NCI-H2227 treated with DMSO at 0.1 percent for 48 hours (cell line): ENCODE data around the gene ABHD10.

Experiments used
- DNase-seq: peaks from one replicate; lab custom pipeline; 2025; lab: John Stamatoyannopoulos, UW

ABHD10 gene

GRCh38 chr3:111965484-111965883 is 13.3 kb upstream of the ABHD10 start:
- no peak for DNase-seq

DNA sequence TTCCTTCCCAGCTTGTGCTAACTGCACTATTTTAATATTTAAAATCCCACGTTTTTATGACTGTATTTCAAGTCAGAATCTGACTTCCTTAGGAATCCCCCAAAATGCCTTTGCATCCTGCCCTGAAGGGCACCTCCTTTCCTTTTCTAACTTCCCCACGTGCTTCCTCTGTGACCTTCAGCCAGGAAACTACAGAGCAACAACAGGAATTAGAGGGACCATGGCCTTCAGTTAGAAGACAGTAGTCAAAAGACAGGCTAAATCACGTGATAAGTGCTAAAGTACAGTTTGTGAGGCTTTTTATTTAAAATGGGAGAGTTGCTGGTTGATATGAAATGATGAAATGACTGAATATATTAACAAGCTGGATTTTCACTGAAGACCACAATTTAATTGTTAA is 11.8 kb upstream of the ABHD10 start:
- no peak for DNase-seq

DNA sequence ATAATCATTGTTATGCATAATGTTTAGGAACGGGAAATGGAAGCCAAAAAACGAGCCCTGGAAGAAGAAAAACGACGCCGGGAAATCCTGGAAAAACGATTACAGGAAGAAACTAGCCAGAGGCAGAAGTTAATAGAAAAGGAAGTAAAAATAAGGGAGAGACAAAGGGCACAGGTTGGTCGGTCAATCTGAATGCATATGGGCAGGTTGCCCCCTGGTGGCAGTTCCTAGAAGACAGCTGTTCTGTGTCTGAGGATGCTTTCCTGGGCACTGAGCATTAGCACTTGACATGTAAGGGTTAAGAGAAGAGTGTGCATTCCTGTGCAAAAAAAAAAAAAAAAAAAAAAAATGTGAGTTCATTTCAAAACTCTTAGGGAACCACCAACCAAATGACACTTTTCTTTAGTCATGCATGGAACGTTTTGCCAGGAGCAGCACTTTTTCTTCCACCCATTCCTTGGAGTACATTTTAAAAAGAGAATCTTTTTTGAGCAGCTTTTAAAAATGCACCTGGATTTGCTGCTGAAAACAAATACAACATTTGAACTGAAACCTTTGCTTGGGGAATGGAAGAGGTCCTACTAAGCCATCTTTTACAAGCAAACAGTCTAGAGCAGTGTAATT is 11.1 kb upstream of the ABHD10 start:
- DNase-seq: peak; percentile 38

GRCh38 chr3:111968319-111969054 is 10.3 kb upstream of the ABHD10 start:
- DNase-seq: no peak

DNA sequence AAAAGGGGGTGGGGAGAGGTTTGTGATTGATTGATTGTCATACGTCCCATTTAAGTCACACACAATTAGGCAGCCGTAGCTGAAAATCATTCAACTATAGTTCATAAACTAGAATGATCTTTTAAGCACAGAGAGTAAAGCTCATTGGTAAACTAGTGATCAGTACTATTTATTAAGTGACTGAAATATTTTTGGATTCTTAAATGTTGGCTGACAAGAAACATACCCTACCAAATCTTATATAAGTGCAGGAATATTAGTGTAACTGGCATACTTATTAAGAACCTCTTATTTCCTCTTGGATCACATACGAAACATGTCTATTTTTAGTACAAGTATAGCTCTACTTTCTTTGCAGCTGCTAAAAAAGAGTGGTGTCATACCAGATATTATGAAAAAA is 8.4 kb upstream of the ABHD10 start:
- no peak for DNase-seq

DNA sequence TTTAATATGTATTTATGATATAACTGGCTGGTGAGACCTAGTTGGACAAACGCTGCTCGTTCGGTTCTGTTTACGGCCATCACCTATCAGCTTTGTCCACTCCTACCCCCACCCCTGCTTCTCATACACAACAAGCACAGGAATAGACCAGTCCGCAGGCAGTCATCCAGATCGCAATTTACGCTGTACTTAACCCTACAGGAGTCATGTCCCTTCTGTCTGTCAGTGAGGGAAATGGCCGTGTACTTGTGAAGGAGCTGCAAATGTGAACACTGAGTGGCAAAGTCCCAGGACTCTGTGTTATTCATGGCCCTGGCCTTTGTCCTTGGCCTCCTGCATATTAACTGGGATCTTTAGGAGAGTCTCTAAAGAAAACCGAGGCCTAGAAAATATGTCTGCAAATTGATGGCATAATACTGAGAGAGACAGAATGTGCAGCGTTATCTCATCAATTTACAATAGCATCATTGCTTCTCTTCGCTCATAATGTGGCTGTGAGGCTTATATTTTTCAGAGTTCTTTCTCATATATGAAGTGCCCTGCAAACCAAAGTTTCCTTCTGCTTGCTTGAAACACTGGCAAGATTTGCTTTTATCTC is 7.2 kb upstream of the ABHD10 start:
- peak; percentile 57 for DNase-seq

GRCh38 chr3:111972891-111973290 is 5.9 kb upstream of the ABHD10 start:
- DNase-seq: no peak

DNA sequence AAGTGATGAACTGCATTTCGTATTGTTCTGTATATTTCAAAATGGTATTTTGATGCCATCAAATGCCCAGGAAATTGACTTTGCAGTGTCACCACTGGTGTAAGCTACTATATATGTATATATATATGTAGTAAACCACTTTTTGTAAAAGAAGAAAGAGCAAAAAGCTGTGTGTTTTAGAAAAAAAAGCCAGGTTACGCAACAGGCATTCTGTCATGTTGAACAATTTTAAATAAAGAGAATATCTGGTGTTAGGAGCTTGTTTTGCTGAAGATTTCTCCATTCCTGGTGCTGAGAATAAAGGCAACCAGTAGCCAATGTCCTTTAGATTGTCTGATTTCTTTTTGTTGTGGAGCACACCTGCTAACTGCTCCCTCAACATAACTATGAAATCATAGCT is 3.7 kb upstream of the ABHD10 start:
- DNase-seq: no peak

GRCh38 chr3:111976254-111976653 is 2.6 kb upstream of the ABHD10 start:
- no peak for DNase-seq

- no peak for DNase-seq
Measured at GRCh38 chr3:111979434-111980038, 710 bp downstream of the ABHD10 start.

DNA sequence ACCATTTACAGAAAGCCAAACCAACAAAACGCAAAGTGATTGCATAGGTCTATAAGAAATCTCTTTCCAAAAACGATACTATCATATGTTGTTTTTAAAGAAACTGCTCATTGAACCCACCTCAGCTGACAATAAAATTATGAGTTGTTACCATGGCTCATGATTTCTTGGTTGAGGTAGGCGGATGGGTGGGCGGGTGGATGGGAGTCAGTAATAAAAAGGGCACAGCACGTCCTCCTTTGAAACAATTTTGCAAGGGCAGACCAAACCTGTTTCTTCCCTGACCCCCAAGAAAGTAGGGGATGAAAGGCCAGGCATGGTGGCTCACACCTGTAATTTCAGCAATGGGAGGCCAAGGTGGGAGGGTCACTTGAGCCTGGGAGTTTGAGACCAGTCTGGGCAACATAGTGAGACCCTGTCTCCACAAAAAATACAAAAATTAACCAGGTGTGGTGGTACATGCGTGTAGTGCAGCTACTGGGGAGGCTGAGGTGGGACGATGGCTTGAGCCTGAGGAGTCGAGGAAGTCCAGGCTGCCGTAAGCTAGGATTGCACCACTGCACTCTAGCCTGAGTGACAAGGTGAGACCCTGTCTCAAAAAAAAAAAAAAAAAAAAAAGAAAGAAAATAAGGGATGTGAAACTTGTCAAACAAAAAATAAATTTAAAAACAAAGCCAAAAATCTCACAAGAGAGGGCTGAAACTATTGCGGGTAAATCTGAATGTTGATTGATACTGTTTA is 2.1 kb downstream of the ABHD10 start:
- no peak for DNase-seq

DNA sequence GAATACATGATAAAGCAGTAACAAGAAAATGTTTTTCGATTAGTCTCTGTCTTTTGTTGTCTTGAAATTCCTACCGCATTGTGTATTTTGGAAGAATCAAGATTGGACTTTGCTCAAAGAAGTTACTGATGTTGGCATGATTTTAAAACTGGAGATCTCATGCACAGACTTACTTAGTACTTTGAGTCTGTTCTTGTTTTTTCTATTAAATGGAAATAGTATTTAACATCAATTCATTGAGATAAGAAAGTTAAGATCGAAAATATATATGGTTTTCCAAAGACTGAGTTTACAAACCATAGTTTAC is 2.6 kb downstream of the ABHD10 start:
- DNase-seq: no peak

DNA sequence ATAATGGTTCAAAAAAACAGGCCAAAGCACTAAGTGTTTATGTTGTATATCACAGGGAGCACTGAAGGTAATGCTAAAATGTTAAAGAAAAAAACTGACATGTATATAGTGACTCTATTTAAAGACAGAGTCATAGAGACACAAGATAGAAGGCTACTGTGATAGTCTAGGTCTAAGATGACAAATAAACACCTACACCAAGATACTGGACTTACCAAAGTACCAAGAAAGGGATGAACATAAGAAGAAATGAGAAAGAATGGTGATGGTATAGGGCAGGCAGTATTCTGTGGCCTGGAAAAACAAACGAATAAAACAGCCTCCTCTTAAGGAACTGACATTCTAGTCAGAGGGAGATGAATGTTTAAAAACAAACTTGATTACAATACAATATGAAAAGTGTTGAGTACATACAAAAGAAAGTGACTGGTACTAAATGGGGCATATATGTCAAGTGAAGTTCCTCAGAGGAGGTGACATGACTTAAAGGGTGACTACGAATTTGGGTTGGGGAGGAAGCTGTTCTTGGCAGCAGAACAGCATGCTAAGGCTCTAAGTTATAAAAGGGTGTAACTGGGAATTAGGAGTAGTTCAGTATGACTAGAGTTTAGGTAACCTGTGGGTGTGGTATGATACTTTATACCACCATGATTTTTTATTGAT is 5.9 kb downstream of the ABHD10 start:
- DNase-seq: no peak

- no peak for DNase-seq
Measured at GRCh38 chr3:111986800-111987199, 8.0 kb downstream of the ABHD10 start.

DNA sequence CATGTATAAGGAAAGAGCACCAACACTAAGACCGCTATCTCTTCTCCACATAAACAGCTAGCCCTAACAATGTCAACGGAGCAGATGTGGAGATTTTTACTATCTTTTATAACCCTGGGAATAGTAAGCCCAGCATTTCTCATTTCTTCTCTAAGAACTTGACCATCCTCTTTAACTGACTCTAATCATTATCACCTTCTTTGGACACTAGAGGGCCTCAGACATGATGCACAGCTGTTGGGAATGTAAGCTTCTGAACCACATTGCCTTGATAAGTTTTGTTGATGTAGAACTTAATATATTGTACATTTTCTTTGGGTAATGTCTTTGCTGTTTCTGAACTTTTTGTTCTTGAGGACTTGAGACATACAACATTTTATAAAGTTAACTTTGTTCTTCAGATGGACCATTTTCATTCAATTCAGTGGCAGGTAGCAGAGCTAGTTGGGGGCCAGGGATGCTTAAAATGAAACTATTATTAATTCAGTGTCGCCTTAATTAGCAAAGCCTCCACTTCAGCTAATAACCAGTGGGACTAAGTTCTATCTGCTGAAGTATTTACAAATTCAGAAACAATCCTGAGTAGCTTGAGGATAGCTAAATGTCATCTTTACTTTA is 10.3 kb downstream of the ABHD10 start:
- peak; percentile 27 for DNase-seq

DNA sequence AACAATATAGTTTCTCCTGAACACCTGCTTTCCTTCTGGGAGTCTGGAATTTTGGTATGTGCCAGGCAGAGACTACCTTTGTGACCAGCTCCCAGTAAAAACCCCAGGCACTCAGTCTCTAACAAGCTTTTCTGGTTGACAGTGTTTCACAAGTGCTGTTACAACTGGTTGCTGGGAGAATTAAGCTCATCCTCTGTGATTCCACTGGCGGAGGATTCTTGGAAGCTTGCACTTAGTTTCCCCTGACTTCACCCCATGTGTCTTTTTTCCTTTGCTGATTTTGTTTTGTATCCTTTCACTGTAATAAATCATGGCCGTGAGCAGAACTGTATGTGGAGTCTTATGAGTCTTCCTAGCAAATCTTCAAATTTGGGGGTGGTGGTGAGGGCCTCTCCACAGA is 14.2 kb downstream of the ABHD10 start:
- no peak for DNase-seq

DNA sequence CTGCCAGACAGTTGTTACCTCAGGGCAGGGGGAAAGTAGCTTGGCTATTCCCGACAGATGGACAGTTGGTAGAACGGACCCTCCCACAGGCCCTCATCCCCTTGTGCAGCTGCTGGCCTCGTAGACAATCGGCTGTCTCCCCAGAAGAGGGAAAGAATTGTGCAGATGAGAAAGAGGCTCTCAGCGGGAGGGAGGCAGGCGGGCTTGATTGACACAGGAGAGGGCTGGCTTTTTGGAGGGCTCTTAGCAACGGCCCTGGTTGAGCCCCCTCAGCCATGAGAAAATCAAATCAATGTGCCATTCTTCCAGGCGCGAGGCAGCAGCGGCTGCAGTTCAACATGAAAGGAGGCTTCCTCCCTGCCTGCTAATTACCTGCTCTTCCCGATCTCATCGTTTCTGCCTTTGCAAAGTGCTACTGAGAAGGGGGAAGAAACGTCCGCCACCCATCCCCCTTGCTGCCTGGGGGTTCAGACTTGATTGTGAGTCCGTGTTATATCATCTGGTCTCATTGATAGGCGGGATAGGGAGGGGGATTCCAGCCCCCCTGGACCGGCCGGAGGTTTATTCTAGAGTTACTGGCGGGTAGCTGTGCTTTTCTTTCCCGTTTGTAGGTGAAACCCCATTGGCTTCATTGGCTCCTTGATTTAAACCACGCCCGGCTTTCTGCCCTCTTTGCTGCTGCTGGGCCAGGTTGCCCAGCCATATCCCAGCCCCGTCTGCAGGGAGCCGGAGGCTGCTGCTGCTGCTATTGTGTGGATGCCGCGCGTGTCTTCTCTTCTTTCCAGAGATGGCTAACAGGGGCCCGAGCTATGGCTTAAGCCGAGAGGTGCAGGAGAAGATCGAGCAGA is 20.0 kb downstream of the ABHD10 start, which contains the start of gene TAGLN3:
Gene TAGLN3, plus strand, starts transcription at position 287 of the 848 bp plus-strand sequence. Its CDS starts 501 bp downstream, at position 788.
- peak; percentile 78 for DNase-seq

DNA sequence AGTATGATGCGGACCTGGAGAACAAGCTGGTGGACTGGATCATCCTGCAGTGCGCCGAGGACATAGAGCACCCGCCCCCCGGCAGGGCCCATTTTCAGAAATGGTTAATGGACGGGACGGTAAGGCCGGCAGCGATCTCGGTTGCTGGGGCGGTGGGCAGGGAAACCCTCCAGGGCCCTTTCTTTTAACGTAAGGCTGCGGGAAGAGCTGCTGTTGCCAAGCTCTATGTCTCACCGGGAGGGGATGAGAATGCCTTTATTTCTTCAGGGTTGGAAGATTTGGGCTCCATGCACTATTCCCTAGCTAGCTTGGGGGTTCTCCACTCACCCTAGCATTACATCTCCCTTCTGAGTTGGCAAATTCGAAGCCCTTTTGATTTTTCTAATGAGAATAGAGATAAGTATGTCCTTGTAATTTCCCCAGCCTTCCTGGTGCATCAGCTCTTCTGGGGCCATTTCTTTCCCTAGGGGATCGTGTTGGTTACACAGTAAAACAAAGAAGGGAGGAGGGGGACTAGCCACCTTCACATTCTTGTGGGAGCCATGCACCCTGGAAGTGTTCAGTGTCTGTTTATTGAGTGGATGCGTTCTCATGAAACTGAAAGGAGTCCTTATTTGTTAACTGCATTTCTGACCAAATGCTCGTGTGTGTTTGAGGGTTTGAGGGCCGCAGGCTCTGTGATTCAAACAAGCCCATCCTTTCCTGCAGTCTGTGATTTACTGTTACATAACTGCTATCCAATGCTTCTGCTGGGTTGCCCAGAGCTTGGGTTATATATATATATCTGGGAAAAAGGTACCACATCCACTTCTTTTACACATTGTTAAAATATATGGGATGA is 20.9 kb downstream of the ABHD10 start:
- no peak for DNase-seq

- DNase-seq: no peak
Measured at GRCh38 chr3:112000367-112000771, 21.5 kb downstream of the ABHD10 start.

DNA sequence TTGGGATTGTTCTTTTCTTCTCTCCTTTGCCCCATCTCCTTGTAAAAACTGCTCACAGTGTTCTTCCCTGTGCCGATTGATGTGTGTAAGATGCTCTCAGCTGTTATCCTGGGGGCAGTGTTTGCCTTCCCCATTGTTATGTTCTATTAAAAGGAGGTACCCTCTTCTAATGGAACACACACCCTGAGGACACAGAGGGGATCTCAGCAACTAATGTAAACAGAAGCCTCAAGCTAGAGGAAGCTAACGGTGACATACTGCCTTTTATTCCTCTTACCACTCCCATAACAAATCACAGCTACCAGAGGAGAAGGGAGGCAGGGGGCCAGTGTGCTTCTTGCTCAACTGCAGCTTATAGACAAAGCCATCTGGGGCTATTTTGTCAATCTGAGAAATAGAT is 22.1 kb downstream of the ABHD10 start:
- peak; percentile 26 for DNase-seq
